Measurements from ENCODE around the gene CEP162. TPM values are rescaled to one million over a fixed set of nuclear protein-coding genes. Genes with fewer than 3 reads are reported as not detected.
"Not testable (repeated sequence)": the region's sequence is repeated elsewhere in the genome, so short reads cannot be mapped to it uniquely, and the experiment has no call there.

CEP162 gene
- total RNA-seq, 1 donor from 2014 or later = 3.3 TPM

DNA sequence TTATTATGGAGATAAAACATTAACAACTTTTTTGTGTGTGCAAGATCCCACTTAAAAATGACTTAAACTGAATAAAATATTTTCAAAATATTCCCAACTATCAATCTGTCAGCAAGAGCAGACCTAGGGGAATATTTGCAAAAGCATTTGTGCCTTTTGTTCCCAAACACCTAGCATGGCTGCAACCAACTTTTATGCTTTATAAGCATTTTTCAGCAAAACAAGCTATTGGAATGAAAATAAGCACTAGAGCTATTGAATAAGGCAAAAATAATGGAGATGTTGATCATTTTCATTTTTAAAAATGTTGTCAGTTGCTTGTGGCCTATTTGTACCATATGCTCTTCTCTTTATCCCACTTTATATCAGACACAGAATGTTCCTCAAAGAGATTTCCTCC is 28.2 kb upstream of the CEP162 start:
- Mint-ChIP-seq H3K27me3 (ENCODE audit: low read depth) (peaks cover 3% of the 10 kb centered on the region), H3K36me3 (ENCODE audit: low read depth) (no peaks in the 10 kb centered on the region), H3K9me3 (no peaks in the 10 kb centered on the region), H3K4me3 (ENCODE audit: low read depth) (no peak overlapping the region), H3K4me1 (ENCODE audit: low read depth) (no peaks in the 10 kb centered on the region), H3K27ac (no peak overlapping the region)
- intact Hi-C loops (cut with micrococcal nuclease) = no loop called here
- DNase-seq (ENCODE audit: low spot score) = no peak

DNA sequence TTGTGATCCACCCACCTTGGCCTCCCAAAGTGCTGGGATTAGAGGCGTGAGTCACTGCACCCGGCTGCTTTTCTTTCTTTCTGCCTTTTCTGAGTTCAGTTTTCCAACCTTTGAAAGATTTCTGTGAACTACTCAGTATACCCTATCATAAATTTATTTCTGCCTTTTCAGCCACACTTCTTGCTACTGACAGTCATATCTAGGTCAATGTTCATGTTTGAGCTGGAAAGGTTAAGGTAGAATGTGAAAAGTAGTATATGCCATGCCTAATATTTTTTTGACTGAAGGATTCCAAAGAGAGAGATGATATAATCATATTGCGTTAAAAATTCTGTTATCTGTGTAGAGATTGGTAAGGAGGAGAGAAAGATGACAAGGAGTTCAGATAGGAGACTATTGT is 25.9 kb upstream of the CEP162 start:
- intact Hi-C loops (cut with micrococcal nuclease) = no loop called here
- Mint-ChIP-seq H3K4me1 (ENCODE audit: low read depth) (no peaks in the 10 kb centered on the region), H3K27ac (no peak overlapping the region), H3K4me3 (ENCODE audit: low read depth) (no peak overlapping the region), H3K36me3 (ENCODE audit: low read depth) (no peaks in the 10 kb centered on the region), H3K27me3 (ENCODE audit: low read depth) (peaks cover 2% of the 10 kb centered on the region), H3K9me3 (no peaks in the 10 kb centered on the region)
- no peak for DNase-seq (ENCODE audit: low spot score)

DNA sequence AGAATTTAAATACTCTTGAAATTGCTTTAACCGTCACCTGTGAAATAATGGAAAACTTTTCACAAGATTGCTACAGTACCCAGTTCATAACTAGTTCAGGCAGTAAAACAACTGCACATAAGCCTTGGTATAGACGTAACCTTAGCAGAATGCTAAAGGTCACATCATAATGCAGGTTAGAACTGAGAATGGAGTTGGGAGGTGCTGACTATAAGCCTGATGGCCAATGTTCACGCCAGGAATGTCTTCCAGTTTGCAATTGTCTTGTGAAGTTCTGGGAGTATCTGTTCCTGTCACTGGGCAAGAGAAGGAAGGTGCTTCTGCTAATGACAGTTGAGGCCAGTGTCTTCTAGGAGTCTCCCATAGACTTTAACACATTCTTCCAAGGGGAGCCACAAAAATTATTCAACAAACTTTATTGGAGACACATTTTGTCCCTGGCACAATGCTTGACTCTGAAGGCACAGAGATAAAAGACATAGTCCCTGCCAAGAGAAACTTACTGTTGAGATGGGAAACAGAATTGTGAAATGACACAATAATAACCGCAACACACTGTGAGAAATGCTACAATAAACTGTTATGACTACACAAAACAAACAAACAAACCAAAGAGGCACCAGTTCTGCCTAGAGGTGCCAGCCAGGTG is 24.6 kb upstream of the CEP162 start:
- Mint-ChIP-seq H3K27ac (no peak overlapping the region), H3K36me3 (ENCODE audit: low read depth) (no peaks in the 10 kb centered on the region), H3K4me1 (ENCODE audit: low read depth) (no peaks in the 10 kb centered on the region), H3K27me3 (ENCODE audit: low read depth) (peaks cover 2% of the 10 kb centered on the region), H3K9me3 (no peaks in the 10 kb centered on the region), H3K4me3 (ENCODE audit: low read depth) (no peak overlapping the region)
- DNase-seq (ENCODE audit: low spot score) = no peak
- intact Hi-C loops (cut with micrococcal nuclease) = no loop called here

DNA sequence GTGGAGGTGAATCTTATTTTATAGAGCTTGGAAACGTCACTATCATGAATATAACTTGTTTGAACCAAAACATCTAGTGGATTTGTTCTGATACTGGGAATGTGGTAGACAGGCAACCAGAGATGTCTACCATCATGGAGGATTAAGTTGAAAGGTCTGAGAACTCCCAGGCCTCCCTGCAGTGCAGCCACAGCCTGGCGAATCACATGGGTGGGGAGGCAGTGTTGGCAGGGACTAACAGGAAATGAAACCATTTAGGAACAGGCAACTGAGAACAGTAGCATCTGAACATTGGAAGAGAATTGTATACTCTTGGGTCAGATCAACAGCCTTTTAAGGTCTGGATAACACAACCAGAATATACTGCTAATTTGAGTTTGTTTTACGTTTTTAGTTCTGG is 22.3 kb upstream of the CEP162 start:
- Mint-ChIP-seq H3K27me3 (ENCODE audit: low read depth) (peaks cover 2% of the 10 kb centered on the region), H3K27ac (no peak overlapping the region)
- intact Hi-C loops (cut with micrococcal nuclease) = no loop called here

DNA sequence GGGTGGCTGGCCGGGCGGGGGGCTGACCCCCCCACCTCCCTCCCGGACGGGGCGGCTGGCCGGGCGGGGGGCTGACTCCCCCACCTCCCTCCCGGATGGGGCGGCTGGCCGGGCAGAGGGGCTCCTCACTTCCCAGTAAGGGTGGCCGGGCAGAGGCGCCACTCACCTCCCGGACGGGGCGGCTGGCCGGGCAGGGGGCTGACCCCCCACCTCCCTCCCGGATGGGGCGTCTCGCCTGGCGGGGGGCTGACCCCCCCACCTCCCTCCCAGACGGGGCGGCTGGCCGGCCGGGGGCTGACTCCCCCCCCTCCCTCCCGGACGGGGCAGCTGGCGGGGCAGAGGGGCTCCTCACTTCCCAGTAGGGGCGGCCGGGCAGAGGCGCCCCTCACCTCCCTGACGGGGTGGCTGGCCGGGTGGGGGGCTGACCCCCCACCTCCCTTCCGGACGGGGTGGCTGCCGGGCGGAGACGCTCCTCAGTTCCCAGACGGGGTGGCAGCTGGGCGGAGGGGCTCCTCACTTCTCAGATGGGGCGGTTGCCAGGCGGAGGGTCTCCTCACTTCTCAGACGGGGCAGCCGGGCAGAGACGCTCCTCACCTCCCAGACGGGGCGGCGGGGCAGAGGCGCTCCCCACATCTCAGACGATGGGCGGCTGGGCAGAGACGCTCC is 17.1 kb upstream of the CEP162 start:
- intact Hi-C loops (cut with micrococcal nuclease); DNase-seq (ENCODE audit: low spot score); H3K27me3 Mint-ChIP-seq (ENCODE audit: low read depth); H3K27ac Mint-ChIP-seq; H3K9me3 Mint-ChIP-seq; H3K4me3 Mint-ChIP-seq (ENCODE audit: low read depth); H3K36me3 Mint-ChIP-seq (ENCODE audit: low read depth); H3K4me1 Mint-ChIP-seq (ENCODE audit: low read depth): not testable (repeated sequence)

More for the DNA sequence above, 22.3 kb upstream of the CEP162 start:
- no peaks in the 10 kb centered on the region for H3K4me1 Mint-ChIP-seq (ENCODE audit: low read depth)
- H3K4me3 Mint-ChIP-seq (ENCODE audit: low read depth) = no peak overlapping the region
- H3K36me3 Mint-ChIP-seq (ENCODE audit: low read depth) = no peaks in the 10 kb centered on the region
- no peak for DNase-seq (ENCODE audit: low spot score)
- H3K9me3 Mint-ChIP-seq = no peaks in the 10 kb centered on the region

DNA sequence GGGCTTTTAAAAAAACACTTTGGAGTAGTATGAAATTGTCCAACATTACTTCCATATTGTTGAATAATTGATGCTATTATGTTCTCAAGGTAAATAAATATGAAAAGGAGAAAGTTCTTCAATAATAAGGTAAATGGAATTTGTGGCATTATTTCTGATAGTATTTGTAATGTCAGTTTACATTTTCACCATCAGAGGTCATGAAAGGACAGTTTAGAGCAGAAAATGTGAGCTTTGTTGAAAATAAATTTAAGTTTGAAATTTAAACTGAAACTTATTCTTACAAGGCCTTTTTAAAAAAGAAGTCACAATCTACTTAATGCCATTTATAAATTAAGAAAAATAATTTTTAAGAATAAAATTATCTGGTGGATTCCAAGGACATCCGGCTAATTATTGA is 15.8 kb upstream of the CEP162 start:
- H3K4me3 Mint-ChIP-seq (ENCODE audit: low read depth) = no peak overlapping the region
- H3K27me3 Mint-ChIP-seq (ENCODE audit: low read depth) = no peaks in the 10 kb centered on the region
- intact Hi-C loops (cut with micrococcal nuclease) = no loop called here
- no peak overlapping the region for H3K27ac Mint-ChIP-seq
- H3K9me3 Mint-ChIP-seq = no peaks in the 10 kb centered on the region
- no peaks in the 10 kb centered on the region for H3K4me1 Mint-ChIP-seq (ENCODE audit: low read depth)
- DNase-seq (ENCODE audit: low spot score) = no peak
- H3K36me3 Mint-ChIP-seq (ENCODE audit: low read depth) = no peaks in the 10 kb centered on the region

DNA sequence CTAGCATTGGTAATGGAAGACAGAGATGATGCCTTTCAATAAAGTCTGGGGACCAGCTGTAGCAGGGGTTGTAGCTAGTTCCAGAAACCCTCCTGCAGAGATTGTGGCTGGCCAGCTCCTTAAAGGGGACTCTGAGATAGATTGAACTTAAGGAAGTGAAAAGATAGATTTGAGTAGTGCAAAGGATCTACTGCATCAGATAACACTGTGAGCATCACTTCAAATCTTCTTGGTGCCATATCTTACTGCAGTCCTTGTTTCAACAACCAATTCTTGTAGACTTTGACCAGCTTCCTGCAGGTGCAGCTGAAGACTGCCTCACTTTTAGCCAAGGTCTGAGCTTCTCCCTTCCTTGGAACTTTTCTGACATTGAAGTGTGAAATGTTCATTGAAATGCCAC is 14.8 kb upstream of the CEP162 start:
- no peaks in the 10 kb centered on the region for H3K9me3 Mint-ChIP-seq
- no peak for DNase-seq (ENCODE audit: low spot score)
- no peaks in the 10 kb centered on the region for H3K4me1 Mint-ChIP-seq (ENCODE audit: low read depth)
- H3K27ac Mint-ChIP-seq = no peak overlapping the region
- no peak overlapping the region for H3K4me3 Mint-ChIP-seq (ENCODE audit: low read depth)
- H3K27me3 Mint-ChIP-seq (ENCODE audit: low read depth) = no peaks in the 10 kb centered on the region
- no peaks in the 10 kb centered on the region for H3K36me3 Mint-ChIP-seq (ENCODE audit: low read depth)
- intact Hi-C loops (cut with micrococcal nuclease) = no loop called here

DNA sequence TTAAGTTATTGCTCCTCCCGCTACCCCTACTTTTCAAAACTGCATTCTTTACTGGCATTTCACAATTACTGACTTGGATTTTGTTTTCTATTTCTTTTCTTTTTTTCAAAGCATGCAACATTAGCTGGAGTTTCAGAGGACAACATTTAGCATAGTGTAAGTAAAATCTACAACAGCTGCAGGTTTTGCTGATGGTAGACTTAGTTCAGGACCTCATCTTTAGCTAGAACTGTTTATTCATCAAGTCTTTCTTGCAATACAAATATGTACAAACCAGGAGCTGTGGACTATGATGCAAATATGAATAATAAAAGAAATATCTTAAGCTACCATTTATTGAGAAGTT is 728 bp upstream of the CEP162 start:
- intact Hi-C loops (cut with micrococcal nuclease) = loop anchor here (1.0 kb wide), 1 partner anchor 344 kb away; no protein-coding TSS in a partner anchor
- Mint-ChIP-seq H3K9me3 (no peaks in the 10 kb centered on the region), H3K4me1 (ENCODE audit: low read depth) (peaks cover 16% of the 10 kb centered on the region), H3K36me3 (ENCODE audit: low read depth) (no peaks in the 10 kb centered on the region), H3K27me3 (ENCODE audit: low read depth) (peaks cover 14% of the 10 kb centered on the region), H3K4me3 (ENCODE audit: low read depth) (peak overlapping the region; percentile 97), H3K27ac (no peak overlapping the region)
- no peak for DNase-seq (ENCODE audit: low spot score)

DNA sequence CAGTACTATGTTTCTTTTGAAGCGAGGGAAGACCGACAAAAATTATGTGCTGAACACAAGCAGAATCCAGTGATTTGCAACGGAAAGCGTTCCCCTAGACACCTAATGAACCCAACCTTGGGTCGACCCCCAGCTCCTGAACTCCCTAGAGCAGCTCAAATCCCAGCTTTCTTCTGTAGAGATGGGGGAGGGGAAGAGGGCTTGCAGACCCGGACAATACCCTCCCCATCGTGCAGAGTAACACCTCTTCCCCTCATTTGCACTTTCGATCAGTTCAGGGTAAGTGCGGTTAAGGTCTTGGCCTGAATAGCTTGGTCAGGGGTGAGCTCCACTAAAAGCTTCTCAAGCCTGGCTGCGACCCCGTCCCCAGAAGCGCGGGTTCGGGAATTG is 404 bp downstream of the CEP162 start:
- intact Hi-C loops (cut with micrococcal nuclease) = loop anchor here (1.0 kb wide), 1 partner anchor 368 kb away; the partner anchor contains the start of gene CYB5R4
- H3K4me3 Mint-ChIP-seq (ENCODE audit: low read depth) = peak overlapping the region; percentile 97
- H3K36me3 Mint-ChIP-seq (ENCODE audit: low read depth) = no peaks in the 10 kb centered on the region
- peak overlapping the region; percentile 87 for H3K27ac Mint-ChIP-seq
- peaks cover 21% of the 10 kb centered on the region for H3K4me1 Mint-ChIP-seq (ENCODE audit: low read depth)
- peaks cover 12% of the 10 kb centered on the region for H3K27me3 Mint-ChIP-seq (ENCODE audit: low read depth)
- DNase-seq (ENCODE audit: low spot score) = no peak
- H3K9me3 Mint-ChIP-seq = no peaks in the 10 kb centered on the region

DNA sequence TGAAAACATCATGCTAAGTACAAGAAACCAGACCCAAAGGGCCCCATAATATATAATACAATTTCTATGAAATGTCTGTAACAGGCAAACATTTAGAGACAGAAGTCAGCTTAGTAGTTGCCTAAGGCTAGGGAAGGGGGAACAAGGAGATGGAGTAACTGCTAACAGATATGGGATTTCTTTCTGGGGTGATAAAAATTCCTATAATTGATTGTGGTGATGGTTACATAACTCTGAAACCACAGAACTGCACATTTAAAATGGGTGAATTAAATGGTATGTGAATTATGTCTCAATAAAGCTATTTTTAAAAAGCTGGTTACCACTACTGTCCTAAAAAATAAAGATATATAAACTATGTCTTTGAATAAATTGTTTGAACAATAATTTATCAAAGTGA is 3.2 kb downstream of the CEP162 start:
- DNase-seq (ENCODE audit: low spot score) = no peak
- Mint-ChIP-seq H3K9me3 (no peaks in the 10 kb centered on the region), H3K36me3 (ENCODE audit: low read depth) (no peaks in the 10 kb centered on the region), H3K27me3 (ENCODE audit: low read depth) (peaks cover 1% of the 10 kb centered on the region), H3K27ac (no peak overlapping the region), H3K4me3 (ENCODE audit: low read depth) (no peak overlapping the region), H3K4me1 (ENCODE audit: low read depth) (peaks cover 21% of the 10 kb centered on the region)
- intact Hi-C loops (cut with micrococcal nuclease) = no loop called here

DNA sequence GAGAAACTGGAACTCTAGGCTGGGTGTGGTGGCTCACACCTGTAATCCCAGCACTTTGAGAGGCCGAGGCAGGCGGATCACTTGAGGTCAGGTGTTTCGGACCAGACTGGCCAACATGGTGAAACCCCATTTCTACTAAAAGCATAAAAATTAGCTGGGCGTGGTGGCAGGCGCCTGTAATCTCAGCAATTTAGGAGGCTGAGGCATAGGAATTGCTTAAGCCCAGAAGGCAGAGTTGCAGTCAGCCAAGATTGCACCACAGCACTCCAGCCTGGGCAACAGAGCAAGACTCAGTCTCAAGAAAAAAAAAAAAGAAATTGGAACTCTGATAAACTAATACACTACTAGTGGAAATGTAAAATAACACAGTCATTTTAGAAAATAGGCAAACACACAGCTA is 3.8 kb downstream of the CEP162 start:
- H3K27ac Mint-ChIP-seq; H3K4me3 Mint-ChIP-seq (ENCODE audit: low read depth); H3K27me3 Mint-ChIP-seq (ENCODE audit: low read depth); H3K36me3 Mint-ChIP-seq (ENCODE audit: low read depth); DNase-seq (ENCODE audit: low spot score); H3K9me3 Mint-ChIP-seq; intact Hi-C loops (cut with micrococcal nuclease): not testable (repeated sequence)
- H3K4me1 Mint-ChIP-seq (ENCODE audit: low read depth) = peaks cover 20% of the 10 kb centered on the region

DNA sequence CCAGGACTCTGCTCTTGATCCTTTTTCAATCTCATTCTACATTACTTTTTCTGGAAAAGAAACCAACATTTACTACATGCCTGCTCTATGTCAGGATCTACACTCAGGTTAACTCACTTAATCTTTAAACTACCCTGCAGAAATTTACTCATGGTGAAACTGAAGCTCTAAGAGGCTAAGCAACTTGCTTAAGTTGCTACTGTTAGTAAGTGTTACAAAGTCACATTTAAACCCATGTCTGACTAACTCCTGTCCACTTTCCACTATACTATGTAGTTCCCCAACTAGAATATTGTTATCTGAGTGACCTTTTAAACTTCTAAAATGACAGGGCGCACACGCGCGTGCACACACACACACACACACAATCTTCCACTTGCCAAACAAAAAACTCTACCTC is 5.0 kb downstream of the CEP162 start:
- Mint-ChIP-seq H3K4me3 (ENCODE audit: low read depth) (no peak overlapping the region), H3K27me3 (ENCODE audit: low read depth) (no peaks in the 10 kb centered on the region), H3K4me1 (ENCODE audit: low read depth) (peaks cover 15% of the 10 kb centered on the region), H3K36me3 (ENCODE audit: low read depth) (no peaks in the 10 kb centered on the region), H3K9me3 (no peaks in the 10 kb centered on the region), H3K27ac (no peak overlapping the region)
- DNase-seq (ENCODE audit: low spot score) = no peak
- intact Hi-C loops (cut with micrococcal nuclease) = no loop called here

DNA sequence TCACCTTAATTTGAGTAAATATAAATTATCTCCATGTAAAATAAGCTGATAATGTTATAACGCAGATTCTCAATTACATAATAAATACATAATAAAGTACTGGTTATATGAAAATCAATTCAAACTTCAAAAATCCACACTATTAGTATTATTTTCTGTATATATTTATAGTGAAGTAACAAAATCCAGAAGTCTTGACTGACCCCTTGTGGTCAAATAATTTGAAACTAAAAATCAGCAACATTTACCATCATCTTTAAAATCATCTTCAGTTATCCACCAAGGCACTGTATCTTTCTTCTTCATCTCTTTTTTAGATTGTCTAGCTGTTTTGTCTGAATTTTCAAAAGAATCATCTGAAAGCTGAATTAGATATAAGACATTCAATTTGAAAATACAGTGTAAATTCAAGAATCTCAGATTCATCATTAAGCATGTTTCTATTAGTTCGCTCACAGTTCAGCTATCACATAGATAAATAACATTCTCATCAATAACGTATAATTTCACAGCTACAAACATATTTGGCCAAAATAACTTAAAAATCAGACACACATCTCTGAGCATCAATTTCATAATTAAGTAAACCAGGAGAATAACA is 6.5 kb downstream of the CEP162 start:
- no peak overlapping the region for H3K27ac Mint-ChIP-seq
- H3K27me3 Mint-ChIP-seq (ENCODE audit: low read depth) = no peaks in the 10 kb centered on the region
- peaks cover 8% of the 10 kb centered on the region for H3K4me1 Mint-ChIP-seq (ENCODE audit: low read depth)
- H3K9me3 Mint-ChIP-seq = no peaks in the 10 kb centered on the region
- no peaks in the 10 kb centered on the region for H3K36me3 Mint-ChIP-seq (ENCODE audit: low read depth)
- H3K4me3 Mint-ChIP-seq (ENCODE audit: low read depth) = no peak overlapping the region
- intact Hi-C loops (cut with micrococcal nuclease) = loop anchor here (1.0 to 2.0 kb wide), 2 partner anchors 337 to 606 kb away; no protein-coding TSS in a partner anchor
- DNase-seq (ENCODE audit: low spot score) = no peak

Measured in activated T-helper 2 cell treated with anti-CD3 and anti-CD28 coated beads, Interferon-gamma antibody, Interleukin-2, Interleukin-4, amounts not matched to agents 10 μg/mL and 5 μg/mL and 100 μg/mL, durations not matched to agents 14 hours and 24 hours and 36 hours (primary cell).